HEK293 (cell line): ENCODE measurements around the gene SCG3.

Experiments
- HOXA7 ChIP-seq: sonication (generic); formaldehyde crosslinking; IDR thresholded peaks from 2 replicates; pipeline ENCODE4 v1.8.1; 2022; ENCODE audit warnings: missing genetic modification reagents, borderline replicate concordance
- SALL2 ChIP-seq: fragments of 450-650 bp; formaldehyde crosslinking; IDR thresholded peaks from 2 replicates; pipeline ENCODE4 v1.5.0; 2017; ENCODE audit warnings: missing biosample characterization, mild to moderate bottlenecking, missing genetic modification characterization, borderline replicate concordance
- SCRT2 ChIP-seq: fragments of 450-650 bp; formaldehyde crosslinking; IDR thresholded peaks from 2 replicates; pipeline ENCODE4 v1.5.1; 2016; ENCODE audit warnings: missing biosample characterization, missing genetic modification characterization
- SP2 ChIP-seq: fragments of 450-650 bp; formaldehyde crosslinking; IDR thresholded peaks from 2 replicates; pipeline ENCODE4 v1.5.1; 2016; ENCODE audit warnings: missing biosample characterization, missing genetic modification characterization
- ZBTB1 ChIP-seq: fragments of 450-650 bp; formaldehyde crosslinking; IDR thresholded peaks from 2 replicates; pipeline ENCODE4 v1.5.1; 2016; ENCODE audit warnings: missing biosample characterization, missing genetic modification characterization
- ZBTB10 ChIP-seq: fragments of 450-650 bp; formaldehyde crosslinking; IDR thresholded peaks from 2 replicates; pipeline ENCODE4 v1.5.1; 2016; ENCODE audit warnings: missing biosample characterization, missing genetic modification characterization
- ZBTB11 ChIP-seq: fragments of 450-650 bp; formaldehyde crosslinking; conservative IDR thresholded peaks from 2 replicates; pipeline ENCODE4 v1.5.1; 2016; ENCODE audit warnings: low read depth, missing biosample characterization, missing genetic modification characterization
- ZNF184 ChIP-seq: fragments of 450-650 bp; IDR thresholded peaks from 2 replicates; pipeline ENCODE4 v1.5.1; 2018; ENCODE audit warnings: missing biosample characterization, mild to moderate bottlenecking, missing genetic modification characterization
- ZNF350 ChIP-seq: fragments of 450-650 bp; formaldehyde crosslinking; IDR thresholded peaks from 2 replicates; pipeline ENCODE4 v1.5.0; 2017; ENCODE audit warnings: missing biosample characterization, mild to moderate bottlenecking, missing genetic modification characterization
- ZNF426 ChIP-seq: fragments of 450-650 bp; formaldehyde crosslinking; IDR thresholded peaks from 2 replicates; pipeline ENCODE4 v1.5.1; 2017; ENCODE audit warnings: missing biosample characterization, missing genetic modification characterization, mild to moderate bottlenecking, inconsistent platforms, moderate library complexity
- ZNF449 ChIP-seq: fragments of 450-650 bp; formaldehyde crosslinking; IDR thresholded peaks from 2 replicates; pipeline ENCODE4 v1.5.1; 2017; ENCODE audit warnings: missing biosample characterization, mild to moderate bottlenecking, missing genetic modification characterization, moderate library complexity
- ZNF513 ChIP-seq: fragments of 450-650 bp; IDR thresholded peaks from 2 replicates; pipeline ENCODE4 v1.5.1; 2018; ENCODE audit warnings: missing biosample characterization, missing genetic modification characterization
- ZNF707 ChIP-seq: fragments of 450-650 bp; formaldehyde crosslinking; IDR thresholded peaks from 2 replicates; pipeline ENCODE4 v1.5.1; 2016; ENCODE audit warnings: missing biosample characterization, missing genetic modification characterization
- TF ChIP-seq, protein P1 (sequence below): fragments of 450-650 bp; formaldehyde crosslinking; IDR thresholded peaks from 2 replicates; pipeline ENCODE4 v1.5.1; 2016; ENCODE audit warnings: missing biosample characterization, missing genetic modification characterization
- TF ChIP-seq, protein P2 (sequence below): fragments of 450-650 bp; formaldehyde crosslinking; IDR thresholded peaks from 2 replicates; pipeline ENCODE4 v1.5.1; 2016; ENCODE audit warnings: missing biosample characterization, missing genetic modification characterization, borderline replicate concordance

Gene SCG3

DNA sequence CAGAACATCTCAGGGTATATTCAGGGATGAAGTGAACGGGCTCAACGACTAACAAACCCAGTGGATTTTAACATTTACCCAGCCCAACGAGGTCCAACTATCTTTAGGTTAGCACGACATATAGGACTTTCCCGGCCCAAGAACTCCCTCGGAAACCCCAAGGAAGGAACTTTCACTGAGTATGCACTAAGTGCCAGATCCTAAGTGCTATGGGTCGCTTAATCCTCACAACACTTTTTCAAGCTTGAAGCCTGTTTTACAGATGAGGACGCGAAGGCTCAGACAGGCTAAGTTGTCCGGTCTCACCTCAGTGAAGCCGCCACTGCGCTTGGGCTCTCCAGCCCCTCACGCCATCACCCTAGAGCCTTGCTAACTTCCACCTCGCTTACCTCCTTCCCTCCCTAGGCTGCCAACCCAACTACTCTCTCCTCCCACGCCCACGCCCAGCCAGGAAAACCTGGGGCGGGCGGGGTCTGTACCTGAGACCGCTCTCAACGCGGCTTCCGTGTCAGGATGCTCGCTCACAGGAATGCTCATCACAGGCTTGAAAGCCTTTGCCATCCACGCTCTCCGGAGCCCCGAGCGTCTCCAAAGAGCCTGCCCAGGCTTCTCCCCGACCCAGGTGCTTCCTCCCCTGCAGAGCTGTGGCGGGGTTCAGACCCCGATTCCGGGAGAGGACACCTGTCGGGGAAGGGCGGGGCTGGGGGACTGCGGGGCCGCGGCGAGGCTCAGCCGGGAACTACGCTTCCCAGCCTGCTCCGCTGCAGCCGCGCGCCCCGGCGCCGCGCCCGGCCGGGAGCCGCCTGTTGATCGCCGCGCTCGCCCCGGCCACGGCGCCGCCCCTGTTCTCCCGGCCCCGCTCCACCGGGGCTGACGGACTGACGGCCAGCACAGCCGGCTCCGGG, 69.7 kb downstream of the SCG3 start, which contains the start of gene TMOD2 (continued):
- TF ChIP-seq SP2 (tag by site-specific recombination) (0 out of 2 replicates have a peak, but pooled peaks have one; percentile 7), ZNF426 (tag by site-specific recombination) (no peak), ZNF707 (tag by site-specific recombination) (no peak), SALL2 (tag by site-specific recombination) (no peak), ZBTB11 (no peak), ZBTB10 (tag by site-specific recombination) (0 out of 2 replicates have a peak, but pooled peaks have one; percentile 12), ZNF449 (no peak), SCRT2 (tag by site-specific recombination) (peak; percentile 83), ZBTB1 (tag by site-specific recombination) (no peak), ZNF184 (tag by site-specific recombination) (no peak), ZNF350 (tag by site-specific recombination) (no peak), ZNF513 (tag by site-specific recombination) (no peak), HOXA7 (CRISPR knock-in tag) (no peak)
- TF ChIP-seq, protein P1, sequence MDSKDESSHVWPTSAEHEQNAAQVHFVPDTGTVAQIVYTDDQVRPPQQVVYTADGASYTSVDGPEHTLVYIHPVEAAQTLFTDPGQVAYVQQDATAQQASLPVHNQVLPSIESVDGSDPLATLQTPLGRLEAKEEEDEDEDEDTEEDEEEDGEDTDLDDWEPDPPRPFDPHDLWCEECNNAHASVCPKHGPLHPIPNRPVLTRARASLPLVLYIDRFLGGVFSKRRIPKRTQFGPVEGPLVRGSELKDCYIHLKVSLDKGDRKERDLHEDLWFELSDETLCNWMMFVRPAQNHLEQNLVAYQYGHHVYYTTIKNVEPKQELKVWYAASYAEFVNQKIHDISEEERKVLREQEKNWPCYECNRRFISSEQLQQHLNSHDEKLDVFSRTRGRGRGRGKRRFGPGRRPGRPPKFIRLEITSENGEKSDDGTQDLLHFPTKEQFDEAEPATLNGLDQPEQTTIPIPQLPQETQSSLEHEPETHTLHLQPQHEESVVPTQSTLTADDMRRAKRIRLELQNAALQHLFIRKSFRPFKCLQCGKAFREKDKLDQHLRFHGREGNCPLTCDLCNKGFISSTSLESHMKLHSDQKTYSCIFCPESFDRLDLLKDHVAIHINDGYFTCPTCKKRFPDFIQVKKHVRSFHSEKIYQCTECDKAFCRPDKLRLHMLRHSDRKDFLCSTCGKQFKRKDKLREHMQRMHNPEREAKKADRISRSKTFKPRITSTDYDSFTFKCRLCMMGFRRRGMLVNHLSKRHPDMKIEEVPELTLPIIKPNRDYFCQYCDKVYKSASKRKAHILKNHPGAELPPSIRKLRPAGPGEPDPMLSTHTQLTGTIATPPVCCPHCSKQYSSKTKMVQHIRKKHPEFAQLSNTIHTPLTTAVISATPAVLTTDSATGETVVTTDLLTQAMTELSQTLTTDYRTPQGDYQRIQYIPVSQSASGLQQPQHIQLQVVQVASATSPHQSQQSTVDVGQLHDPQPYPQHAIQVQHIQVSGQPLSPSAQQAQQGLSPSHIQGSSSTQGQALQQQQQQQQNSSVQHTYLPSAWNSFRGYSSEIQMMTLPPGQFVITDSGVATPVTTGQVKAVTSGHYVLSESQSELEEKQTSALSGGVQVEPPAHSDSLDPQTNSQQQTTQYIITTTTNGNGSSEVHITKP (tag by site-specific recombination), result no peak
- TF ChIP-seq, protein P2, sequence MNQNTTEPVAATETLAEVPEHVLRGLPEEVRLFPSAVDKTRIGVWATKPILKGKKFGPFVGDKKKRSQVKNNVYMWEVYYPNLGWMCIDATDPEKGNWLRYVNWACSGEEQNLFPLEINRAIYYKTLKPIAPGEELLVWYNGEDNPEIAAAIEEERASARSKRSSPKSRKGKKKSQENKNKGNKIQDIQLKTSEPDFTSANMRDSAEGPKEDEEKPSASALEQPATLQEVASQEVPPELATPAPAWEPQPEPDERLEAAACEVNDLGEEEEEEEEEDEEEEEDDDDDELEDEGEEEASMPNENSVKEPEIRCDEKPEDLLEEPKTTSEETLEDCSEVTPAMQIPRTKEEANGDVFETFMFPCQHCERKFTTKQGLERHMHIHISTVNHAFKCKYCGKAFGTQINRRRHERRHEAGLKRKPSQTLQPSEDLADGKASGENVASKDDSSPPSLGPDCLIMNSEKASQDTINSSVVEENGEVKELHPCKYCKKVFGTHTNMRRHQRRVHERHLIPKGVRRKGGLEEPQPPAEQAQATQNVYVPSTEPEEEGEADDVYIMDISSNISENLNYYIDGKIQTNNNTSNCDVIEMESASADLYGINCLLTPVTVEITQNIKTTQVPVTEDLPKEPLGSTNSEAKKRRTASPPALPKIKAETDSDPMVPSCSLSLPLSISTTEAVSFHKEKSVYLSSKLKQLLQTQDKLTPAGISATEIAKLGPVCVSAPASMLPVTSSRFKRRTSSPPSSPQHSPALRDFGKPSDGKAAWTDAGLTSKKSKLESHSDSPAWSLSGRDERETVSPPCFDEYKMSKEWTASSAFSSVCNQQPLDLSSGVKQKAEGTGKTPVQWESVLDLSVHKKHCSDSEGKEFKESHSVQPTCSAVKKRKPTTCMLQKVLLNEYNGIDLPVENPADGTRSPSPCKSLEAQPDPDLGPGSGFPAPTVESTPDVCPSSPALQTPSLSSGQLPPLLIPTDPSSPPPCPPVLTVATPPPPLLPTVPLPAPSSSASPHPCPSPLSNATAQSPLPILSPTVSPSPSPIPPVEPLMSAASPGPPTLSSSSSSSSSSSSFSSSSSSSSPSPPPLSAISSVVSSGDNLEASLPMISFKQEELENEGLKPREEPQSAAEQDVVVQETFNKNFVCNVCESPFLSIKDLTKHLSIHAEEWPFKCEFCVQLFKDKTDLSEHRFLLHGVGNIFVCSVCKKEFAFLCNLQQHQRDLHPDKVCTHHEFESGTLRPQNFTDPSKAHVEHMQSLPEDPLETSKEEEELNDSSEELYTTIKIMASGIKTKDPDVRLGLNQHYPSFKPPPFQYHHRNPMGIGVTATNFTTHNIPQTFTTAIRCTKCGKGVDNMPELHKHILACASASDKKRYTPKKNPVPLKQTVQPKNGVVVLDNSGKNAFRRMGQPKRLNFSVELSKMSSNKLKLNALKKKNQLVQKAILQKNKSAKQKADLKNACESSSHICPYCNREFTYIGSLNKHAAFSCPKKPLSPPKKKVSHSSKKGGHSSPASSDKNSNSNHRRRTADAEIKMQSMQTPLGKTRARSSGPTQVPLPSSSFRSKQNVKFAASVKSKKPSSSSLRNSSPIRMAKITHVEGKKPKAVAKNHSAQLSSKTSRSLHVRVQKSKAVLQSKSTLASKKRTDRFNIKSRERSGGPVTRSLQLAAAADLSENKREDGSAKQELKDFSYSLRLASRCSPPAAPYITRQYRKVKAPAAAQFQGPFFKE, result no peak
